CD4-positive, alpha-beta T cell treated with Interleukin-6 at 100 ng/mL for 8 hours (primary cell): ENCODE results near the gene EIF4E1B.

Experiments
- DNase-seq: peaks from one replicate; pipeline ENCODE4 v3.0.0-alpha.2; 2020; ENCODE audit warnings: mixed read lengths, low spot score

EIF4E1B gene

DNA sequence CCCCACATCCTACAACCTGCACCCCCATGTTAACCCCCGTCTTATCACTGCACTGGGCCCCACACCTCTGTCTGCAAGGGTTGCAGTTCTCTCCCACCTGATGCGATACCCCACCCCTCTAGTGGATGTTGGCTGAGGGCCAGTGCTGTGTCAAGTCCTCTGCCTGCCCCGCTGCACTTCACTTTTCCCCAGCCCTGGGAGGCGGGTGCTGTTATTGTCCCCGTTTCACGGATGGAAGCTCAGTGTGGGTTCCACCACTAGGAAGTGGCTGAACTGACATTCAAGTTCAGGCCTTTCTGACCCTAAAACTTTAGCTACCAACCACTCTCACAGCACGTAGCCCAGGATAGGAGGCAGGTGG is 3.6 kb upstream of the EIF4E1B start:
- no peak for DNase-seq

DNA sequence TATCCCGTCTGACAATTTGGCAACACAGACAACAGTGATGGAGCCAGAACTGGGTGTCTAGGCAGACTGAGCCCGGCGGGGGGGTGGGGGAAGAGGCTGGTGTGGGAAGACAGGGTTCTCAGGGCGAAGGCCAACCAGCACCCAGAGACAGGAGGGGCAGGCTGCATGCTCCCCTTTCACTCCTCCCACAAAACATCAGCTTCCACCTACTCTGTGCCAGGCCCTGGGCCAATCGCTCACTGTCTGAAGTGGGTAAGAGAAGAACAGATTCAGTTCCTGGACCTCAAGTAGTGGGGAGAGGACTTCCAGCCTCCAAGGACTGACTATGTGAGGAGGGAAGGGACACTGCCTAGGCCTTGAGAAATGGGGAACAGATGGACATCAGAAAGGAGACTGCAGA is 2.9 kb upstream of the EIF4E1B start:
- no peak for DNase-seq

DNA sequence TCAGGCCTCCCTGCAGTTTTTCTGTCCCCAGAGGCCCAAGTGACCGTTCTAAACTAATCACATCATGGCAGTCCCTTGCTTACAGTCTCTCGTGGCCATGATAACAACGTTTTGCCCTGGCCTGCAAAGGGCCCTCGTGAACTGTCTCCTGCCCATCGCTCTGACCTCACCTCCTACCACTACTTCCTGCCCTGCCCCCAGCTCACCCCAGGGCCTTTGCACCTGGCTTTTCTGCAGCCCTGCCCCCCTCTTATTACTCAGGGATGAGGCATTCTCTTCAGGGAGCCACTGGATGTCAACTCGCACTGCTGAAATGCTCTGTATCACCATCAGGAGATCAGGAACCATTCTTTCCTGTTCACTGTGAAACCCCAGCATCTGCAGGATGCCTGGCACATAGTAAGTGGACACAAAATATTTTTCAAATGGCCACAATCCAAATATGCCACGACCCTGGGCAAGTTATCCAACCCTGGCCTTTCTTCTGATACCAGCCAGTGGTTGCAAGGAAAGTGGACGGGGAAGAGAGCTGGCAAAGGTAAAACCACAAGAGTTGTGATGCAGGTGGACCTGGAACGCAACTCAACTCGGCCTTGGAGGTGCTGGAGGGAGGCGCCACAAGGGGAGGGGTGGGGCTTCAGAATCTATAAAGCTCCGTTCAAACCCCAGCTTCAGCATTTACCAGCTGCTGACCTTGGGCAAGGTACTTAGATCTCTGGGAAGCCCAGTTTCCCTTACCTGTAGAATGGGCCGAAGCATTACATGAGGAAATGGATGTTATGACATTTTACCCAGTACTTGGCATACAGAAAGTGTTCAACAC is 1.9 kb upstream of the EIF4E1B start:
- no peak for DNase-seq

DNA sequence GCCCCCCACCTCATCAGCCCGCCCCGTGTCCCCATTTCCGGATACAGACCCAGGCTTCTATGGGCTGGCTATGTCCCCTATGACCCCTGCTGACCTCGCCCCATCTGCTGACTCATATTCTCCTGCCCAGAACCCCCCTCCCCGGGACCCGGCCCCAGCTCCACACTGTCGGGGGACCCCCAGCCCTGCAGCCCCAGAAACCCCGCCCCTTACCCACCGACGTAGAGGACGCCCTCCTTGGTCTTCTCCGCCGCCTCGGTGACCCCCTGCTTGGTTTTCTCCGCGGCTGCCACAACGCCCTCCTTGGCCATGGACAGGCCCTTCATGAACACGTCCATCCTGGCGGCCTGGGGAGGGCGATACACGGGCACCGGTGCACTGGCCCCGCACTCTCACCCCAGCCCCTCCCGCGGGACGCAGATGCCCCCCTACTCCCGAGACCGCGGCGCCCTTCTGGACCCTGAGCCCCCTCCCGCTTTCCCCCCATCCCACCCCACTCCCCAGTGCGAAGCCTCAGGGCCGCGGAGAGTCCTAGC is 1.1 kb upstream of the EIF4E1B start:
- no peak for DNase-seq

DNA sequence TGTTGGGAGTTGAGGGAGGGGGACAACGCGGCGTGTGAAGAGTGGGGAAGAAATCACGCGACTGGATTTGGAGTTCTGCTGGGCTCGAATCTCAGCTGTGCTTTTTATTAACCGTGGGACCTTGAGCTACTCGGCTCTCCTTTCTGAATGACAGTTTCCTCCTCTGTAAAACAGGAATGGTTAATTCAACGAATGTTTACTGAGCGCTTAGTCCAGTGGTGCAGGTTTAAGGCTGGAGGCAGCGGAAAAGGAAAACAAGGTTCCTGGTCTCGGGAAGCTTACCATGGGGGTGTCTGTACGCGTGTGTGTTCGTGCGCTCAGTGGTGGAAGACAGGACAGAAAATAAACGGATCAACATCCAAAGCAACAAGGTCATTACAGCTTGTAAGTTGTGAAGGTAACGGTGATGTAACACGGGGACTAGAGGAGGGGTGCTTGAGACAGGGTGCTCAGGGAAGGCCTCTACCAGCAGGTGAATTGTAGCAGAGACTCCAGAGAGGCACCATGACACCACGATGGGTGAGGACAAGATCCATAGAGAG is 277 bp downstream of the EIF4E1B start:
- DNase-seq = no peak

DNA sequence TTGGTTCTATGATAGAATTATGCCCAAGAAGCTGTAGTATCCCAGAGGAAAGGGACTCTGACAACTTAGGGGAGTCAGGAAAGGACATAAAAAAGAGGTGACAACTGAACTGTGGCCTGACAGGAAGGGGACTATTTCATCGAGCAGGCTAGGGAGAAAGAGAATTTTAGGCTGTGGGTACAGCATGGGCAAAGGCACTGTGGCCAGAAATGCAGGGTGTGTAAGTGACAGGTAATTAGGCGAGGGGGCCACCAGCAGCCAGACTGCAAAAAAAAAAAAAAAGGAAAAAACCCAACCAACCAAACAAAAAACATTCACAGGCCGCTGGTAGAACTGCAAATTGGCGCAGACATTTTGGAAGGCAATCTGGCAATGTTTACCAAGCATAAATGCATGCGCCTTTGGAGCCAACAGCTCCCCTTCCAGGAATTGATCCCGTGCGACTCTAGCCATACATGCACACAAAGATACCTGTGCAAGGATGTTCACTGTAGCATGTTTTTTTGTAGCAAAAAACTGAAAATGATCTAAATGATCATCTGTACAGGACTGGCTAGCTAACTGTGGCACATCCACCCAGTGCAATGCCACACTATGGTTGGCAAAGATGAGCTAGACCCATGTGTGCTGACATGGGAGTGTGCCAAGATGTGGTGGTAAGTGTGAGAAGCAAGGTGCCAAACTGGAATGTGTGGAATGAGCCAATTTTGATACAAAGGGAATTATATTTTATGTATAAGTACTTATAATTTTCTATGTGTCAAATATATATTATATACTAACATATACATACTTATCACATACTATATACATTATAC is 1.1 kb downstream of the EIF4E1B start:
- DNase-seq = no peak

DNA sequence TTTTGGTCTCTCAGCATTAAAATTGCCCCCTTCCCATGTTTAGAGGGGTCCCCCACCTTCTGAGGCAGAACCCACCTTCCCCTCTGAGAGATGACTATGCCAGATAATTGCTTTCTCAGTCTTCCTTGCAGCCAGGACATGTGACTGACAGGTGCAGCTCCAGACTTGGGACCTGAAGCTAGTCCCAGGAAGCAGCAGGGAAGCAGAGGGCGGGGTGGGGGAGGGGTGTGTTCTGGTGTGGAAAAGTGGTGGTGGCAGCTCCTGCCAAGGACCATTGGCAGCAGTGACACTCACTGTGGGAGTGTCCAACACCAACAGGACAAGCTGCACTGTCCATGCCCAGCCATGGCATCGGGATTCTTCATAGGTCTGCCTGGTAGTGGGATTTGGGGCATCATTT is 2.3 kb downstream of the EIF4E1B start:
- no peak for DNase-seq

DNA sequence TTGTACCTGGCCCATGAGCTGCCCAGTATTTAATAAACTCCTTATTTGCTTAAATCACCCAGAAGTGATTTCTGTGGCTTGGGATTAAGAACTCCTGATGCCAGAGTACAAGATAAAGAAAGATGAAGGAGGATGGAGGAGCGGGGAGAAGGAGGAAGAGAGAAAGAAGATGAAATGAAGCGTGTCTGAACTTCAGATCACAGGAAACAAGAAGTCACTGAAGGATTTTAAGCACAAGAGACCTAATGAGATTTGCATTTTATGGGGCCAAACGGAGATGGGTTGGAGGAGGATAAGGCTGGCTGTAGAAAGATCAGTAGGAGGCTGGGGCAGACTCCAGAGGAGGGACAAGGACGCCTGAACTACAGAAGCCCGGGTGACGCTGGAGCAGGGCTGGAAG is 3.1 kb downstream of the EIF4E1B start:
- no peak for DNase-seq

DNA sequence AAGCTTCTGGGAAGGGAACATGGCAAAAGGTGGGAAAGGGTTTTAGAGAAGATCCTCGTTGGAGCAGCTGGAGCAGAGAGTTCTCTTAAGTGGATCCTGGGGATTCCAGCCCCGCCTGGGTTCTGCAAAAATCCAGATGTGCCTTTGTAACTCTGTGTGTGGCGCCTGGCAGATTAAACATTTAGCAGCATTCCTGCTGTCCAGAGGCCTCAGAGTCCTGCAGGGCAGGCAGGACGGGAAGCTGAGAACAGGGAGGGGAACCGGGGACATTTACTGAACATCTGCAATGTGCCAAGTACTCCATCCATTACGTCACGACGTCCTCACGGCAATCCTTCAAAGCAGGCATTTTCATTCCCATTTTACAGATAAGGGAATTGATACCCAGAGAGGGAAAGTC is 6.0 kb downstream of the EIF4E1B start:
- DNase-seq = no peak

DNA sequence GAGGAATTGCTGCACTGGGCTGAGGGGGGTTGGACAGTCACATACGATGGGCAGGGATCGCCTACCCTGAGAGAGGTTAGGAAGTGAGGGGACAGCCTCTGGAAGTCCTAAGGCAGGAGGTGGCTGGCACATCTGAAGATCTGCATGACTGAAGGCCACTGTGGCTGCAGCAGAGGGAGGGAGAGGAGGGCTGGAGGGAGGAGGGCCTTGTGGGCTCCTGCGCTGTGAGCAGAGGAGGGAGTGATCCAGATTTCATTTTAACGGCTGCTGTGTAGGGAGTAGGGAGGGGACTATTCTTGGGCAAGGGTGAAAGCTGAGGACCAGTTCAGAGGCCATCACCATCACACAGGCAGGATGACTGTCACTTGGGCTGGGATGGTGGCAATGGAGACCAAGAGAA is 7.1 kb downstream of the EIF4E1B start:
- no peak for DNase-seq

DNA sequence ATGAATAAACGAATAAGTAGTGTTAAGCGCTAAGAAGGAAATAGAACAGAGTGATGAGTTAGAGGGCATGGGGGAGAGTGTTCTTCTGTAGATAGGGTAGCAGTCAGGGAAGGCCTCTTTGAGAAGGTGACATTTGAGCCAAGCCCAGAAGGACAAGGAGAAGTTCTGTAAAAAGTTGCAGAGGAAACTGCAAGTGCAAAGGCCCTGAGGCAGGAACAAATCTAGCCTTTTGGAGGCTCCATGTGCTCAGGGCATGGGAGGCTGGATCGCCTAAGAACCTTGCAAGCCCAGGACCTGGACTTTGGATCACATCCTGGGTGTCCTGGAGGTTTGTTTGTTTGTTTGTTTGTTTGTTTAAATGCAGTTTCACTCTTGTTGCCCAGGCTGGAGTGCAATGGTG is 8.0 kb downstream of the EIF4E1B start:
- DNase-seq = no peak

DNA sequence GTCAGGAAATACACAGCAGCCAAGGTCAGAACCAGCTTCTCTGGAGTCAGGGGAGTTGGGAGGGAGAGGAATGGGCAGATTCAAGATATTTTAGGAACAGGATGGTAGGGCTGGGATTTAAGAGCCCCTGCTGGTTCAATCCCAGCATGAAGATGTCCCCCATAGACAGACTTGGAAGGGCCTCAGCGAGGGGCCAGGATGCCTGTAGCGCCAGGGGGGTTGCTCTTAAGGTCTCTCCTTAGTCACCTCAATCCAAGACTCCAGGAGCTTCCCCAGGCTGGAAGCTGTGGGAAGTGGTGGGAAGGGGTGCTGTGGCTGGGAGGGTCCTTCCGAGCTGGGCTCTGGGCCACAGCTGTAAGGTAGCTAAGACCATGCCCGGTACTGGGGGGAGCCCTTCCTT is 8.7 kb downstream of the EIF4E1B start:
- DNase-seq = no peak

DNA sequence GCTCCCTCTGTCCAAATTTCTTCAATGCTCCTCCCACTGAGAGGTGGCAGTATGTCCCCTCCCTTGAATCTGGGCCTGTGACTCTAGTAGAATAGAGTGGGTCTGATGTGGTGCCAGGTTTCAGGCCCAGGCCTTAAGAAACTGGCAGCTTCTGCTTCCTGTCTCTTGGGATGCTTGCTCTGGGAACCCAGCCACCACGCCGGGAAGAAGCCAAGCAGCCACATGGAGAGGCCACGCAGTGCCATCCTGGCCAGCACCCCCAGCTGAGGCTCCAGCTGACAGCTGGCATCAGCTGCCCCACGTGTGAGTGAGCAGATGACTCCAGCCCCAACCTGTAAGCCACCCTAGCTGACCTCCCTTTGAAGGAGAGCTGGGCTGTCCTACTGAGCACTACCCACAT is 9.5 kb downstream of the EIF4E1B start:
- DNase-seq = no peak

DNA sequence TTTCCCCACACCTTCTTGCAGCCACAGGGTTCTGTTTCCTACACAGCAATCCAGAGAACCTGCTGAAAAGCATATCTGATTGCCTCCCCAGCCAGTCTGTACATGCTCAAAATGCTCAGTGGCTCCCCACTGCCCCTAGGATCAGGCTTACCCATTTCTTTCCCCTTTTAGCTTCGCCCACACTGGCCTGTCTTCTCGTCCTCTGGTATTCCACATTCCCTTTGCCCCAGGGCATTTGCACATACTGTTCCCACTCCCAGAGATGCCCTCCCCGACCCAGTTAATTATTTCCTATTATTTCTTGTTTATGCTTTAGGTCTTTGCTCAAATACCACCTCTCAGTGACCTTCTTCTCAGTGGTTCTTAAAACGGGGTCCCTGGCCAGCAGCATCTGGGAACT is 10.1 kb downstream of the EIF4E1B start:
- no peak for DNase-seq

DNA sequence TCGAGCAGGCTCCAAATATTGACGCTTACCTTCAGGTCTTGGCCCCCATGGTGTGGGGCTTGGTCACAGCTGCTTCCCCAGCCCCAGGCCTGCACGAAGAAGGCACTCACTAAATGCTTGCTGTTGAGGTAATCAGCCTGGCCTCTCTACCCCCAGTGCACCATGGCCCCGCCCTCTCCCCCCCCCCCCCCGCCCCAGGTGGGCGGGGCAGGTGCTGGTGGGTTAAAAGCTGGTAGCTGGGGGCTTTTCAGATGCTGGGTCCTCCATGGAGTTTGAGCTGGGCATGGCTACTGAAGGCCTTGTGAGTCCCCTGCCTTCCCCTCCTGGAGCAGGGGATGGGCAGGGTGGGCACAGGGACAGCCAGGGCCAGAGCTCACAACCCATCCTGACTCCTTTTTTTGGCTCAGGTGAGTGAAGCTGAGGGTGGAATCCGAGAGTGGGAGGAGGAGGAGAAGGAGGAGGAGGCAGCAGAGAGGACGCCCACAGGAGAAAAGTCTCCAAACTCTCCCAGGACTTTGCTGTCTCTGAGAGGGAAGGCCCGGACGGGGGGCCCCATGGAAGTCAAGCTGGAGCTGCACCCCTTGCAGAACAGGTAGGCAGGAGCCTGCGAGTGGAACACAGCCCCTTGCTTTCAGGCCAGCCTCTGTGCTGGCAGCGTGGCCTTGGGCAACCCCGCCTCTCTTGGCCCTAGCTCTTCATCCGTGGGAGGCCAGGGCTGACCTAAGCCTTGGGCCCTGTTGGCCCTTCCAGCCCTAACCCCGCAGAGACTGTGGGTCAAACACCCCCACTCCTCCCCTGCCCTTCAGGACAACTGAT is 12.4 kb downstream of the EIF4E1B start:
- no peak for DNase-seq

DNA sequence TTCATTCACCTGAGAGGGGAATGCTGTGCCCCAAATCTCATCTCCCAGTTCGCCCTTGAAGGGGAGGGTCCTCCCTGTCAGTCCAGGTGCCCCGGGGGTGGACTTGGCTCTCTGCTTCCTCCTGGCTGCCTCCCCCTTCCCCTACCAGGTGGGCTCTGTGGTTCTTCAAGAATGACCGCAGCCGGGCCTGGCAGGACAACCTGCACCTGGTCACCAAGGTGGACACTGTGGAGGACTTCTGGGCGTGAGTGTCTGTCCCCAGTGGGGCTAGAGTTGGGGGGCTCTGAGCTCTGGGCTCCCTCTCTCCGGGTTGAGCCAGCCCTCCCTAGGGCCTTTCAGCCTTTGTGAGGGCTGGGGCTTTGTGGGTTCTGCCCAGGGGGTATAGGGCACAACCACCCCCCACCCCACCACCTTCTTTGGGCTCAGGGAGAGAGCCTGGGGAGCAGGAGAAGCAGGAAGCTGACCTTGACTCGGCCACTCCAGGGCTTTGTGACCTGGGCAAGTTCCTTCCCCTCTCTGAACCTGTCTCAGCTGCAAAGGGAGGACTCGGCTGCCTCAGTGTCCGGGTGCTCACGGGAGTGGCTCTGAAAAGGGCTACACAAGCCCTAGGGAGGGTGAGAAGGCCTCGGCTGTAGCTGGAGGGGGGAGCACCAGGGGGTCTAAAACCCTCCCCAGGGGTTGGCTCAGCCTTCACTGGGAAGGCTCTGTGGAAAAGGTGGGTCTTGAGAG is 13.2 kb downstream of the EIF4E1B start:
- DNase-seq = no peak

DNA sequence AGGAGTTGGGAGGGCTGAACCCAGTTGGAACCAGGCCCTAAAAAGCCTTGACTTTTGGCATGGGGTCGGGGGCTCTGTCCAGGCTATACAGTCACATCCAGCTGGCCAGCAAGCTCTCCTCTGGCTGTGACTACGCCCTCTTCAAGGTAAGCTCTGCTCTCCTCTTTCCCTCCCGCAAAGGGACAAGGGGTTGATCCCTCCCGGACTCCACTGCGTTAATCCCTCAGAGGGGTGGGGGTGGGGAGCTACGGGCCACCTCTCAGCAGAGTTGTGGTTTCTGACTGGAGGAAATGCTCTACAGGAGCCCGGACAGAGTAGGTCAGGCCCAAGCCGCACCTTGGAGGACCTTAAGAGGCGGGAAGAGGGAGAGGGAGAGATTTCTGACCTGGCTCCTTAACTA is 13.8 kb downstream of the EIF4E1B start:
- no peak for DNase-seq

DNA sequence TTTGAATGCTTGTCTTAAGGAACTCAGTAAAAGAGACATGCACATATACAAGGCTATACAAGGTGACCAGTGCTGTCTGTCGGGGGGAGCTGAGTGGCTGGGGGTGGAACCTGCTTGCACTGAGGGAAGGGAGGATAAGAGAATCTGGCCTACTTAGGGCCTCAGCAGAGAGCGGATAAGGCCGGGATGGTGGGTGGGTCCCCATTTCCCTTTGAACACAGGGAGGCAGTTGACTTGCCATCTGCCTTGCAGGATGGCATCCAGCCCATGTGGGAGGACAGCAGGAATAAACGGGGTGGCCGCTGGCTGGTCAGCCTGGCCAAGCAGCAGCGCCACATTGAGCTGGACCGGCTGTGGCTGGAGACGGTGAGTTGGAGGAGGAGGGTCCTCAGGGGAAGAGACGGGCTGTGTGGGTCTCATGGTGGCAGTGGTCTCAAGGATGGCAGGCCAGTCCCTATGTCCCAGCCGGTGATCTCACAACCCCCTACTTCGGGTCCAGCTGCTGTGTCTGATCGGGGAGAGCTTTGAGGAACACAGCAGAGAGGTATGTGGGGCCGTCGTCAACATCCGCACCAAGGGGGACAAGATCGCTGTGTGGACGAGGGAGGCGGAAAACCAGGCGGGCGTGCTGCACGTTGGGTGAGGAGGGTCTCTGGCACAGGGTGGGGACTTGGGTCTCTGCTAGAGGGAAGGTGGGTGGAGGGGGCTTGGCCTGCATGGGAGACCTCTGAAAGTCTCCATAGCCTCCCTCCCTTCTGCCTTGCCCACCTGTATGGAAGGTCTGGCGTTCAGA is 14.6 kb downstream of the EIF4E1B start:
- no peak for DNase-seq

DNA sequence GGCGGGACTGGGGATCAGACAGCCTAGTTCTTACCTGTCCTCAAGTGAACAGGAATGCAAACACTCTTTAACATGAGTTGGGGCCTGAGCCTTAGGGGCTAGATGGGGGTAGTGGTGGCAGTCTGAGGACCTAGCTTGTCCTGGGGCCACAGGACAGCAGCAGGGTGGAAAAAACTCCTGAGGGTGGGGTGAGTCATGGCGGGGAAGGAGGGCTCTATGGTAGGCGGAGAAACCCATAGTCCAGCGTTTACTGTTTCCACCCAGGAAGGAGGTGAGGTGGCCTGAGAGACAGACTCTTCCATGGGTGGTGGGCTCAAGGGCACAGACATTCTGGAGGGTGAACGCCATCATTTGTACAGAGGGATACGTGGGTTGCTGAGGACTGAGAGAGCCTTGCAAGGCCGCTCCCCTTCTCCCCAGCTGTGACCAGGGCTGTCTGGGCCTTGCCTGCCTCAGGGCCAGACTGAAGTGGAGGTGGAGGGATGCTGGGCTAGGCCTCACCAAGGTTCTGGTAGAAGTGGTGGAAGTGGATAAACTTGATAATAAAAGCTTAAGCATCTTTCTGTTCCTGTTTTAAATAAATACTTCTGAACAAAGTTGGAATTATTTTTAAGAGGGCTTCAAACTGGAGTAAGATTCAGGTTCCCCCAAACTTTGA is 15.7 kb downstream of the EIF4E1B start:
- no peak for DNase-seq

DNA sequence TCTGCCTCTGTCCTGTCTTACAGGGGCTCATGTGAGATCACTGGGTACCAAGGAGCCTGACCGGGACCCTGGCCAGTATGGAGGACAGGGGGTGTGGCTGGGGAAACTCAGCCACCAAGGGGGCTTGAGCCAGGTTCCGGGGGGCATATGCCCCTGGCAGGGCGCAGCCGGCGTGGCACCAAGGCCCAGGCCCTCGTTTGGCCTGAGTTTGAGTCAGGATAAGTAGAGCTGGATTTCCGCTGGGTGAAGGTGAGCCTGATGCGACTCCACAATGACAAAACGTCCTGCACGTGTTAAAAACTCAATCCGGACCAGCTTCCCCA is 16.2 kb downstream of the EIF4E1B start:
- no peak for DNase-seq
